ENCODE measurements around the gene ECI1. TPM values are rescaled to one million over a fixed set of nuclear protein-coding genes. Genes with fewer than 3 reads are reported as not detected.

The ECI1 gene
- total RNA-seq, 1 donor = 42.3 TPM

DNA sequence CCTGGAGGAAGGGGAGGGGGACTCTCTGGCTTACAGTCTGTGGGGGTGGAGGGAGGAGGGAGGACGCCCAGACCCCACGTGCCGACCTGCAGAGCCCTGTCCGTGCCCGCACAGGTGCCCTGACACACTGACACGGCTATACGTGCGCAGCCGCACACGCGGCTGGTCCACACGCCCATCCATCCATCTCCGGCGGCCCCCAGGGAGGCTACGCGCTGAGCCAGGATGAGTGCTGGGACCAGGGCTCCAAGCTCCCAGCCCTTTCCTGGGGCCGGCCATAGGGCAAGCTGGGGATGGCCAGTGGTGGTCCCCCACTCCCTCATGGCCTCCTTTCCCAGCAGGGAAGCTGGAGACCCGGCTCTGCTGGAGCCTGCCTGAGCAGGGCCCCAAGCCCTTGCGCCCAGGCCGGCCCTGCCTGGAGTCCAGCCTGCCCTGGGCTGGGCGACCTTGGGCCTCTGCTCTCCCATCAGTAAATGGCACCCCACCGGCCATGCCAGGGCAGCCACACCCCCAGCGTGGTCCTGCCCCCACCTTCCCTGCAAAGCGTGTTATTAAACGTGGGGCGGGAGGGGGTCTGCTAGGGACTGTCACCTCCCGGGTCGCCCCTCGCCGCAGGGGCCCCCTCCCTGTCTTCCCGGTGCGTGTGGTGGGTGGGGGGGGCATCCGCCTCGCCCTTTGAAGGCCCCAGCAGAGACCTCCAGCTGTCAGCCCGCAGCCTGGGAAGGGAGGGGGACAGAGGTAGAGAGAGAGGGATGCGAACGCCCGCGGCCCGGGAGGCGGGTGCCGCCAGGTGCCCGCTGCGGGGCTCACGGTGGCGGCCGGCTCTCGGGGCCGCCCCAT, 55.8 kb downstream of the ECI1 start:
- Histone ChIP-seq H3K9me3 (ENCODE audit: low read depth, low read length) (no peaks in the 10 kb centered on the region), H4K20me1 (ENCODE audit: insufficient read depth, low read length) (no peaks in the 10 kb centered on the region), H3K36me3 (ENCODE audit: insufficient read depth, low read length) (no peaks in the 10 kb centered on the region), H3K27me3 (ENCODE audit: insufficient read depth, low read length) (peaks cover 55% of the 10 kb centered on the region), H3K79me2 (ENCODE audit: insufficient read depth, low read length) (no peaks in the 10 kb centered on the region), H3K4me3 (ENCODE audit: insufficient read depth, low read length) (no peak overlapping the region), H3K4me1 (ENCODE audit: insufficient read depth, low read length) (no peaks in the 10 kb centered on the region), H3K27ac (ENCODE audit: low read depth, low read length) (no peak overlapping the region), H2AFZ (ENCODE audit: low read length) (no peak overlapping the region), H3K4me2 (ENCODE audit: insufficient read depth, low read length) (no peak overlapping the region)
- no peak for TF ChIP-seq CTCF (IDR thresholded peaks at IDR 0.05; ENCODE audit: extremely low read depth, low read depth, low read length)
- DNase-seq (ENCODE audit: insufficient read length, low spot score, missing footprints) = peak; percentile 91

GRCh38 chr16:2194852-2195321, 56.5 kb downstream of the ECI1 start:
- Histone ChIP-seq H3K27me3 (ENCODE audit: insufficient read depth, low read length) (peaks cover 55% of the 10 kb centered on the region), H4K20me1 (ENCODE audit: insufficient read depth, low read length) (no peaks in the 10 kb centered on the region)

GRCh38 chr16:2194166-2194834, 57.1 kb downstream of the ECI1 start:
- Histone ChIP-seq H3K4me2 (ENCODE audit: insufficient read depth, low read length) (no peak overlapping the region), H2AFZ (ENCODE audit: low read length) (no peak overlapping the region), H3K4me1 (ENCODE audit: insufficient read depth, low read length) (no peaks in the 10 kb centered on the region), H3K27me3 (ENCODE audit: insufficient read depth, low read length) (peaks cover 50% of the 10 kb centered on the region), H3K79me2 (ENCODE audit: insufficient read depth, low read length) (no peaks in the 10 kb centered on the region), H3K36me3 (ENCODE audit: insufficient read depth, low read length) (no peaks in the 10 kb centered on the region), H3K9me3 (ENCODE audit: low read depth, low read length) (no peaks in the 10 kb centered on the region), H3K27ac (ENCODE audit: low read depth, low read length) (no peak overlapping the region), H3K4me3 (ENCODE audit: insufficient read depth, low read length) (no peak overlapping the region), H4K20me1 (ENCODE audit: insufficient read depth, low read length) (no peaks in the 10 kb centered on the region)
- DNase-seq (ENCODE audit: insufficient read length, low spot score, missing footprints) = peak; percentile 93
- no peak for TF ChIP-seq CTCF (IDR thresholded peaks at IDR 0.05; ENCODE audit: extremely low read depth, low read depth, low read length)

More at GRCh38 chr16:2194852-2195321, 56.5 kb downstream of the ECI1 start:
- H3K9me3 ChIP-seq (ENCODE audit: low read depth, low read length) = no peaks in the 10 kb centered on the region
- H3K4me2 ChIP-seq (ENCODE audit: insufficient read depth, low read length) = no peak overlapping the region
- peak; percentile 98 for DNase-seq (ENCODE audit: insufficient read length, low spot score, missing footprints)
- H2AFZ ChIP-seq (ENCODE audit: low read length) = no peak overlapping the region
- H3K79me2 ChIP-seq (ENCODE audit: insufficient read depth, low read length) = no peaks in the 10 kb centered on the region
- no peak overlapping the region for H3K27ac ChIP-seq (ENCODE audit: low read depth, low read length)
- H3K4me3 ChIP-seq (ENCODE audit: insufficient read depth, low read length) = no peak overlapping the region
- peak; percentile 26 for TF ChIP-seq CTCF (IDR thresholded peaks at IDR 0.05; ENCODE audit: extremely low read depth, low read depth, low read length)
- no peaks in the 10 kb centered on the region for H3K36me3 ChIP-seq (ENCODE audit: insufficient read depth, low read length)
- no peaks in the 10 kb centered on the region for H3K4me1 ChIP-seq (ENCODE audit: insufficient read depth, low read length)

DNA sequence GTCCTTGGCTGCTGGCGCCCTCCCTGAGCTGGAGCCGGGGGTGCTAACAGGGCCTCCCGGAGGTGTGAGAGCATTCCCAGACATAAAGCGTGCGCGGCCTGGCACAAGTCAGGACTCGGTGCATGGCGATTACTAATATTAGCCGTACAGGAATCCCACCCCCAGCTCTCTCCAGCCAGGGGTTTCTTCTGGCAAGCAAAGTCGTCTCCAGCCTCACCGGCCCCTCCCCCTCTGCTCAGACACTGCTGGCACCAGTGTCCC, 60.0 kb downstream of the ECI1 start:
- Histone ChIP-seq H3K36me3 (ENCODE audit: insufficient read depth, low read length) (no peaks in the 10 kb centered on the region), H3K4me3 (ENCODE audit: insufficient read depth, low read length) (no peak overlapping the region), H3K27ac (ENCODE audit: low read depth, low read length) (no peak overlapping the region), H3K27me3 (ENCODE audit: insufficient read depth, low read length) (peaks cover 25% of the 10 kb centered on the region), H4K20me1 (ENCODE audit: insufficient read depth, low read length) (no peaks in the 10 kb centered on the region), H3K4me2 (ENCODE audit: insufficient read depth, low read length) (no peak overlapping the region), H2AFZ (ENCODE audit: low read length) (no peak overlapping the region), H3K79me2 (ENCODE audit: insufficient read depth, low read length) (no peaks in the 10 kb centered on the region), H3K9me3 (ENCODE audit: low read depth, low read length) (no peaks in the 10 kb centered on the region), H3K4me1 (ENCODE audit: insufficient read depth, low read length) (no peaks in the 10 kb centered on the region)
- no peak for TF ChIP-seq CTCF (IDR thresholded peaks at IDR 0.05; ENCODE audit: extremely low read depth, low read depth, low read length)
- peak; percentile 81 for DNase-seq (ENCODE audit: insufficient read length, low spot score, missing footprints)
